WTC11 (cell line): Measurements from ENCODE around the gene WDR54. TPM values are rescaled to one million over a fixed set of nuclear protein-coding genes. Genes with fewer than 3 reads are reported as not detected.
"Not testable (repeated sequence)": the region's sequence is repeated elsewhere in the genome, so short reads cannot be mapped to it uniquely, and the experiment has no call there.

Experiments used
- ATAC-seq: fragments of 200-7000 bp; cut with Tn5 transposase; 2 replicates; pipeline ENCODE4 v1.10.0; 2021; ENCODE audit warnings: mild to moderate bottlenecking, moderate library complexity
- CTCF ChIA-PET: fragments of 300-600 bp; sonication (Branson Sonifier 250); formaldehyde crosslinking; loops from one replicate; lab custom pipeline; 2021; ENCODE audit warnings: antibody characterized with exemption; lab: Charles Lee
- POLR2A ChIA-PET: fragments of 350-600 bp; sonication (Branson Sonifier 250); formaldehyde crosslinking; loops from one replicate; lab custom pipeline; 2021; ENCODE audit warnings: antibody characterized with exemption; lab: Charles Lee
- DNase-seq: peaks from one replicate; pipeline ENCODE4 v3.0.0; 2021; ENCODE audit warnings: low spot score
- H3K27ac Mint-ChIP-seq: 2 replicates; pipeline ENCODE4 v1.8.0; 2021; ENCODE audit warnings: mixed read lengths
- H3K27me3 Mint-ChIP-seq: 2 replicates; pipeline ENCODE4 v1.8.0; 2021; ENCODE audit warnings: low read depth, mild to moderate bottlenecking, moderate library complexity, mixed read lengths
- H3K36me3 Mint-ChIP-seq: 2 replicates; pipeline ENCODE4 v1.8.0; 2021; ENCODE audit warnings: mixed read lengths
- H3K4me1 Mint-ChIP-seq: 2 replicates; pipeline ENCODE4 v1.8.0; 2022; ENCODE audit warnings: mixed read lengths
- H3K4me3 Mint-ChIP-seq: 2 replicates; pipeline ENCODE4 v1.8.0; 2021; ENCODE audit warnings: mild to moderate bottlenecking, moderate library complexity, mixed read lengths
- H3K9me3 Mint-ChIP-seq: 2 replicates; pipeline ENCODE4 v1.8.0; 2021; ENCODE audit warnings: mixed read lengths
- CBFB ChIP-seq: sonication (generic); formaldehyde crosslinking; IDR thresholded peaks from 2 replicates; pipeline ENCODE4 v1.8.1; 2022; ENCODE audit warnings: mild to moderate bottlenecking, low read depth, missing genetic modification reagents
- ELF4 ChIP-seq: sonication (generic); formaldehyde crosslinking; IDR thresholded peaks from 2 replicates; pipeline ENCODE4 v1.8.1; 2022; ENCODE audit warnings: low read depth, mild to moderate bottlenecking, moderate library complexity, missing genetic modification reagents
- HMGA2 ChIP-seq: fragments of 250-450 bp; sonication (Bioruptor Pico); IDR thresholded peaks from 2 replicates; pipeline ENCODE4 v1.4.0; 2021; ENCODE audit warnings: mild to moderate bottlenecking, moderate library complexity
- TEAD4 ChIP-seq: sonication (generic); formaldehyde crosslinking; IDR thresholded peaks from 2 replicates; pipeline ENCODE4 v1.8.0; 2022; ENCODE audit warnings: mild to moderate bottlenecking, missing genetic modification reagents
- ZNF121 ChIP-seq: sonication (generic); formaldehyde crosslinking; IDR thresholded peaks from 2 replicates; pipeline ENCODE4 v1.8.0; 2023; ENCODE audit warnings: missing genetic modification reagents
- ZNF263 ChIP-seq: sonication (generic); formaldehyde crosslinking; IDR thresholded peaks from 2 replicates; pipeline ENCODE4 v1.8.1; 2022; ENCODE audit warnings: low read depth, mild to moderate bottlenecking, moderate library complexity, missing genetic modification reagents
- ZNF396 ChIP-seq: fragments of 250-450 bp; sonication (Bioruptor Pico); IDR thresholded peaks from 2 replicates; pipeline ENCODE4 v1.8.0; 2021; ENCODE audit warnings: mild to moderate bottlenecking, moderate library complexity, borderline replicate concordance
- ZNF416 ChIP-seq: fragments of 250-450 bp; sonication (Bioruptor Pico); IDR thresholded peaks from 2 replicates; pipeline ENCODE4 v1.9.0; 2021; ENCODE audit warnings: mild to moderate bottlenecking, inconsistent platforms
- total RNA-seq: library from RNA; stranded (reverse); gene quantifications from 3 replicates; pipeline ENCODE4 v1.2.3, GENCODE V29; 2021
- TF ChIP-seq, protein P1 (sequence below): sonication (generic); formaldehyde crosslinking; IDR thresholded peaks from 2 replicates; pipeline ENCODE4 v1.8.1; 2022; ENCODE audit warnings: mild to moderate bottlenecking, moderate library complexity, missing genetic modification reagents
- TF ChIP-seq, protein P2 (sequence below): sonication (generic); formaldehyde crosslinking; IDR thresholded peaks from 2 replicates; pipeline ENCODE4 v1.8.1; 2022; ENCODE audit warnings: missing genetic modification reagents, borderline replicate concordance
- TF ChIP-seq, protein P3 (sequence below): sonication (generic); formaldehyde crosslinking; IDR thresholded peaks from 2 replicates; pipeline ENCODE4 v1.8.0; 2022; ENCODE audit warnings: mild to moderate bottlenecking, missing genetic modification reagents

WDR54 gene
- total RNA-seq, 1 experiment from 2014 or later = 55.2 TPM

DNA sequence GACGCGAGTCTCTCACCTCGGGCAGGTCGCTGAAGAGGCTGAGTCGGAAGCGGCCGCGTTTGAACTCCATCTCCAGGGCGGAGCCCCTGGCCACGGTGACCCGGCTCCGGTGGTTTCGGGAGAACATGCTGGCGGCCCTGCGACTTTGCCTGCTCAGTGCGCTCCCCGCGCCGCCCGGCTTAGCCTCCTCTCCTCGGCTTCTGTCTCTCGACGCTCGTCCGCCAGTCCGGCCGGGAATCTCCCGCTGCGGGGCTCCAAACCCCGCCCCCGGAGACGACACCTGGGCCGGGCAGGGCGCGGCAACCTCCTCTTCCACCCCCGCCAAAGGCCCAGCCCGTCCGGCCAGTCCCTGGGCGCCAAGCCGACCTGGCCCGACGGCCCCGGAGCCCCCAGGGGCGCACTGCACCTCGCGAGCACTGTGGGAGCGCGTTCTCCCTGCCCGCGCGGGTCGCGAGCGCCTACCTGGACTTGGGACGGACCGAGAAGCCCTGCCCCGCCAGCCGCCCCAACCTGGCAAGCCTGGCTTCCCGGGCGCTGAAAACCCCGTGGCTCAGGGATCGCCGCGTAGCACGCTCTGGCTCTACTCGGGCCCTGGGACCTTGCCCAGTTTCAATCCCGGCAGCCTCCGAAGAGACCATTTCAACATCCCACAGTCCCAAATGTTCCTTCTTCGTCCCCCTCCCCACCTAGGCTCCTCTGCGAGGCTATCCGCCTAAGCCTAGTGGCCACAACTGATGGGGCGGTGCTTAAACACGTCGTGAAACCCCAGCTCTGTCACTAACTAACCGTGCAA lies 20.4 kb downstream of the WDR54 start, which contains the start of gene RTKN (continued):
- peak; percentile 65; the same call in 1 of the 2 replicates for TF ChIP-seq CBFB (CRISPR knock-in tag)
- TF ChIP-seq, protein P1, sequence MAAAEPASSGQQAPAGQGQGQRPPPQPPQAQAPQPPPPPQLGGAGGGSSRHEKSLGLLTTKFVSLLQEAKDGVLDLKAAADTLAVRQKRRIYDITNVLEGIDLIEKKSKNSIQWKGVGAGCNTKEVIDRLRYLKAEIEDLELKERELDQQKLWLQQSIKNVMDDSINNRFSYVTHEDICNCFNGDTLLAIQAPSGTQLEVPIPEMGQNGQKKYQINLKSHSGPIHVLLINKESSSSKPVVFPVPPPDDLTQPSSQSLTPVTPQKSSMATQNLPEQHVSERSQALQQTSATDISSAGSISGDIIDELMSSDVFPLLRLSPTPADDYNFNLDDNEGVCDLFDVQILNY (CRISPR knock-in tag) = peak; percentile 90
- TF ChIP-seq, protein P2, sequence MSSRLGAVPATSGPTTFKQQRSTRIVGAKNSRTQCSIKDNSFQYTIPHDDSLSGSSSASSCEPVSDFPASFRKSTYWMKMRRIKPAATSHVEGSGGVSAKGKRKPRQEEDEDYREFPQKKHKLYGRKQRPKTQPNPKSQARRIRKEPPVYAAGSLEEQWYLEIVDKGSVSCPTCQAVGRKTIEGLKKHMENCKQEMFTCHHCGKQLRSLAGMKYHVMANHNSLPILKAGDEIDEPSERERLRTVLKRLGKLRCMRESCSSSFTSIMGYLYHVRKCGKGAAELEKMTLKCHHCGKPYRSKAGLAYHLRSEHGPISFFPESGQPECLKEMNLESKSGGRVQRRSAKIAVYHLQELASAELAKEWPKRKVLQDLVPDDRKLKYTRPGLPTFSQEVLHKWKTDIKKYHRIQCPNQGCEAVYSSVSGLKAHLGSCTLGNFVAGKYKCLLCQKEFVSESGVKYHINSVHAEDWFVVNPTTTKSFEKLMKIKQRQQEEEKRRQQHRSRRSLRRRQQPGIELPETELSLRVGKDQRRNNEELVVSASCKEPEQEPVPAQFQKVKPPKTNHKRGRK (CRISPR knock-in tag) = no peak

DNA sequence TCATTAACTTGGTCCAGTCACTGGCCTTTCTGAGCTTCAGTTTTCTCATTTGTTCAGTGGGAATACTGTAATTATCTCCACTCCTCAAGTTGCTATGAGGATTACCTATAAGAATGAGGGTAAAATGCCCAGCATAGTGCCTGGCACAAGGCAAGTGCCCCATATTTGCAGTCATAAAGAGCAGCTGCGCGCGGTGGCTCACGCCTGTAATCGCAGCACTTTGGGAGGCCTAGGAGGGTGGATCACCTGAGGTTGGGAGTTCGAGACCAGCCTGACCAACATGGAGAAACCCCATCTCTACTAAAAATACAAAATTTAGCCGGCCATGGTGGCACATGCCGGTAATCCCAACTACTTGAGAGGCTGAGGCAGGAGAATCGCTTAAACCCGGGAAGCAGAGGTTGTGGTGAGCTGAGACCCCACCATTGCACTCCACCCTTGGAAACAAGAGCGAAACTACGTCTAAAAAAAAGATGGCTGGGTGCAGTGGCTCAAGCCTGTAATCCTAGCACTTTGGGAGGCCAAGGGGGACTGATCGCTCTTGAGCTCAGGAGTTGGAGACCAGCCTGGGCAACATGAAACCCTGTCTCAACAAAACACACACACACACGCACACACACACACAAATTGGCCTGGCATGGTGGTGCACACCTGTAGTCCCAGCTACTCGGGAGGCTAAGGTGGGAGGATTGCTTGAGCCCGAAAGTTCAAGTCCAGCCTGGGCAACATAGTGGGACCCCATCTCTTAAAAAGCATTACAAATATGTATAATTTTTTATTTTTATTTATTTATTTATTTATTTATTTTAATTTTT lies 21.2 kb downstream of the WDR54 start:
- Mint-ChIP-seq H3K4me1 (peaks cover 33% of the 10 kb centered on the region), H3K4me3 (peak overlapping the region; percentile 99), H3K27me3 (peaks cover 15% of the 10 kb centered on the region), H3K27ac (peak overlapping the region; percentile 98)
- CTCF ChIA-PET = interaction anchor here (0.6 to 2.0 kb wide), 4 partner anchors 10 to 40 kb away, joined by 3 to 5 read pairs (median 4); partner anchors contain the start of genes CCDC142, INO80B, TTC31 and WBP1
- H3K36me3 Mint-ChIP-seq, DNase-seq, ATAC-seq, H3K9me3 Mint-ChIP-seq: not testable (repeated sequence)
- POLR2A ChIA-PET = interaction anchor here (0.7 to 1.4 kb wide), 4 partner anchors 14 to 52 kb away, joined by 3 to 7 read pairs (median 4); partner anchors contain the start of gene WBP1
- TF ChIP-seq ZNF121 = peak; percentile 80; the same call in 1 of the 2 replicates
- peak; percentile 16; the same call in 1 of the 2 replicates for TF ChIP-seq HMGA2

- no peak overlapping the region for H3K4me3 Mint-ChIP-seq
- no peak for ATAC-seq
- no peaks in the 10 kb centered on the region for H3K36me3 Mint-ChIP-seq
- TF ChIP-seq ZNF396 (CRISPR knock-in tag) = no peak
- TF ChIP-seq ELF4 (CRISPR knock-in tag) = no peak
- no peak for TF ChIP-seq HMGA2
- no peak for TF ChIP-seq ZNF263
- TF ChIP-seq, all 79 proteins: peak for 0
- no peaks in the 10 kb centered on the region for H3K9me3 Mint-ChIP-seq
- H3K27ac Mint-ChIP-seq = no peak overlapping the region; the same call in 1 of the 2 replicates
- ChIA-PET CTCF (interaction anchor here (0.8 to 1.1 kb wide), 2 partner anchors 53 to 110 kb away, joined by 3 to 4 read pairs; no protein-coding TSS in a partner anchor), POLR2A (interaction anchor here (1.4 kb wide), 1 partner anchor 14 kb away, joined by 3 read pairs; the partner anchor contains the start of gene WBP1)
- no peak for DNase-seq
- H3K4me1 Mint-ChIP-seq = peaks cover 14% of the 10 kb centered on the region
- H3K27me3 Mint-ChIP-seq = peaks cover 16% of the 10 kb centered on the region
These were observed 23.2 kb downstream of the WDR54 start for GRCh38 chr2:74444498-74445318.

DNA sequence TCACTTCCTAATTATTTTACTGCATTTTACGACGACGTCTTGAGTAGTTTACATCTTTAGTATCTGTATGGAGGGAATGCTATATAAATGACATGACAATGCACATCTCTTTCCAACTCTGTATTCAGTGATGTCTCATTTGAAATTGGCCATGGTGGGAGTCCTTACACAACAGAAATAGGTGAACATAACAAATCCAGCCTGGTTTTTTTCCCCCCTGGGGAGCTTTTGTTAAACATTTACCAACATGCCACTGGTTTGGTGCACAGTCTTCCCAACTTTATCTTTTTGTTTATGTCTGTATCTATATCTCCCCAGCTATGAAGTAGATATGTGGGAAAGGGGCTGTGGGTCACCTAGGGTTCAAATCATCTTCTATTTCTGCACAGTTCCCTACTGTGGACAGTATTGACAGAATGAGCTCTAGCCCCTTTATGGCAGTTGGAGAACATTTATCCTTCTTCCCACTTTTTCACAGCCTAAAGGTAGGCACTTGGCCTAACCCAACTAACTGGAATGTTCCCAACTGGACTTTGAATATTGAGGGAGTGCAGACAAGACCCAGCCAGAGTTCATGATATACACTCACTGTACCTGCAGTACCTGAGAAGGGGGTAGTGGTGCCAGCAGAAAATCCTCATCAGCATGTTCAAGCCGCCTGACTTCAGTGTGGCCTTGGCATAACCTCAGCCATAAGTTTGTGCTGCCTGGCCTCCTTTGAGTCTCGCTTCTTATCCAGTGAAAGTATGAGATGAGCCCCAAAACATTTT lies 25.9 kb downstream of the WDR54 start:
- CTCF ChIA-PET = no interaction called here
- DNase-seq = no peak
- peaks cover 12% of the 10 kb centered on the region; the same call in 1 of the 2 replicates for H3K4me1 Mint-ChIP-seq

More for the DNA sequence above, 25.9 kb downstream of the WDR54 start:
- no peak for TF ChIP-seq ZNF416 (CRISPR knock-in tag)
- no peak for TF ChIP-seq TEAD4 (CRISPR knock-in tag)
- TF ChIP-seq, protein P3, sequence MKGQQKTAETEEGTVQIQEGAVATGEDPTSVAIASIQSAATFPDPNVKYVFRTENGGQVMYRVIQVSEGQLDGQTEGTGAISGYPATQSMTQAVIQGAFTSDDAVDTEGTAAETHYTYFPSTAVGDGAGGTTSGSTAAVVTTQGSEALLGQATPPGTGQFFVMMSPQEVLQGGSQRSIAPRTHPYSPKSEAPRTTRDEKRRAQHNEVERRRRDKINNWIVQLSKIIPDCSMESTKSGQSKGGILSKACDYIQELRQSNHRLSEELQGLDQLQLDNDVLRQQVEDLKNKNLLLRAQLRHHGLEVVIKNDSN = no peak
- TF ChIP-seq, all 79 proteins: peak for 0
- no peaks in the 10 kb centered on the region for H3K36me3 Mint-ChIP-seq
- POLR2A ChIA-PET = interaction anchor here (1.2 kb wide), 1 partner anchor 7 kb away, joined by 3 read pairs; no protein-coding TSS in a partner anchor
- no peak overlapping the region for H3K4me3 Mint-ChIP-seq
- H3K9me3 Mint-ChIP-seq = no peaks in the 10 kb centered on the region
- H3K27me3 Mint-ChIP-seq = peaks cover 20% of the 10 kb centered on the region
- no peak for ATAC-seq
- H3K27ac Mint-ChIP-seq = no peak overlapping the region
